ENCODE measurements around the gene VPS13D.

The VPS13D gene

GRCh38 chr1:12368646-12369045 is 138.8 kb downstream of the VPS13D start:
- in situ Hi-C loops (cut with MboI; ENCODE audit: low sequenced_read_pairs, unreplicated experiment), result no loop called here
- TF ChIP-seq CTCF (IDR thresholded peaks at IDR 0.05; ENCODE audit: borderline replicate concordance, control extremely low read depth, extremely low read depth, insufficient read depth, missing control alignments), result no peak
- no peak for DNase-seq (ENCODE audit: low spot score)

DNA sequence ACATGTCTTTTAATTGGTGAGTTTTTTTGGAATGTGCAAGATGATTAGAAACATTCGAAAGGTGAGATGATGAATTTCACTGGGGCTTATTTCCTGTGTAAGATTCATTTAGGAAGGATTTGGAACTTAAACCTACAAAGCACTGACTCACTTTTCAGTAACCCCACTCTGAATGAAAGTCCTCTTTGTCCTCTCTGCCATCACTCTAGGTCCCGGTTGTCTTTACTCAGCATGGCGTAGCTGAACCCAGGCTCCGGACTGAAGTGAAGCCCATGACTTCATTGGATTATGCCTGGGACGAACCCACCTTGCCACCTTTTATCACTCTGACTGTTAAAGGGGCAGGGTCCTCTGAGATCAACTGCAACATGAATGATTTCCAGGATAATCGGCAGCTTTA is 139.4 kb downstream of the VPS13D start:
- TF ChIP-seq CTCF (IDR thresholded peaks at IDR 0.05; ENCODE audit: borderline replicate concordance, control extremely low read depth, extremely low read depth, insufficient read depth, missing control alignments), result no peak
- in situ Hi-C loops (cut with MboI; ENCODE audit: low sequenced_read_pairs, unreplicated experiment), result no loop called here
- DNase-seq (ENCODE audit: low spot score), result no peak

GRCh38 chr1:12370333-12370975 is 140.6 kb downstream of the VPS13D start:
- in situ Hi-C loops (cut with MboI; ENCODE audit: low sequenced_read_pairs, unreplicated experiment), result no loop called here
- TF ChIP-seq CTCF (IDR thresholded peaks at IDR 0.05; ENCODE audit: borderline replicate concordance, control extremely low read depth, extremely low read depth, insufficient read depth, missing control alignments), result no peak
- DNase-seq (ENCODE audit: low spot score), result no peak

DNA sequence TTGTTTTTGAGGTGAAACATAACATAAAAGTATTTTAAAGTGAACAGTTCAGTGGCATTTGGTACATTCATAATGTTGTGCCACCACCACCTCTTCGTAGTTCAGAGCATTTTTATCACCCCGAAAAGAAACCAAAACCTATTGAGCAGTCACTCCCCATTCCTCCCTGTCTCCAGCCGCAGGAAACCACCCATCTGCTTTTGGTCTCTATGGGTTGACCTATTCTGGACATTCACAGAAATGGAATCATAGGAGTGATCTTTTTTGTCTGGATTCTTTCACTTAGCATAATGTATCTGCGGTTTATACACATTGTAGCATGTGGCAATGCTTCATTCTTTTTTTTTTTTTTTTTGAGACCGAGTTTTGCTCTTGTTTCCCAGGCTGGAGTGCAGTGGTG is 141.2 kb downstream of the VPS13D start:
- in situ Hi-C loops (cut with MboI; ENCODE audit: low sequenced_read_pairs, unreplicated experiment), result no loop called here
- TF ChIP-seq CTCF (IDR thresholded peaks at IDR 0.05; ENCODE audit: borderline replicate concordance, control extremely low read depth, extremely low read depth, insufficient read depth, missing control alignments), result no peak
- DNase-seq (ENCODE audit: low spot score), result no peak

DNA sequence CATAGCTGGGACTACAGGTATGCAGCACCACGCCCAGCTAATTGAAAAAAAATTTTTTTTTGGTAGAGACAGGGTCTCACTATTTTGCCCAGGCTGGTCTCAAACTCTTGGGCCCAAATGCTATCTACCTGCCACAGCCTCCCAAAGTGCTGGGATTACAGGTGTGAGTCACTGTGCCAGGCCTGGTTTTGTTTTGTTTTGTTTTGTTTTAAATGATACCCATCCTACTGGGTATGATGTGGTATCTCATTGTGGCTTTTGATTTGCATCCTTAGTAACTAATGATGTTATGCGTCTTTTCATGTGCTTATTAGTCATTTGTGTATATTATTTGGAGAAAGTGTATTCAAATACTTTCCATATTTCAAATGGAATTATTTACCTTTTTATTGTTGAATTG is 142.3 kb downstream of the VPS13D start:
- no peak for TF ChIP-seq CTCF (IDR thresholded peaks at IDR 0.05; ENCODE audit: borderline replicate concordance, control extremely low read depth, extremely low read depth, insufficient read depth, missing control alignments)
- DNase-seq (ENCODE audit: low spot score), result no peak
- in situ Hi-C loops (cut with MboI; ENCODE audit: low sequenced_read_pairs, unreplicated experiment), result no loop called here

DNA sequence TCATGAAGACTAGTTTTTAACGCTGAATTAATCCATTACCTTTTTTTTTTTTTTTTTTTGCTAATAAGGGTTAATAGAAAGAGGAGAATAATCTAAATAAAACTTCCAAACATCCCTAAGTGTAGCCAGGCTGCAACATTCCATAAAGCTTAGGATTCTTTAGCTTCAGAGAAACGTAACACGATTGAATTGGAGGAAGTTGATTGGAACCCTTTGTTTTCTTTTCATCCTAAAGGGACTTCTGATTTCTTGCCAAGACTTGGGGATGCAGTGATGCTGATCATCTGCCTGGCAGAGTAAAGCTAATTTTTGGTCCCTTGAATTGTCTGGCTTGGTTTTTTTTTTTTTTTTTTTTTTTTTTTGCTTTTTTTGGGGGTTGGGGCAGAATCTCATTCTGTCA is 142.9 kb downstream of the VPS13D start:
- TF ChIP-seq CTCF (IDR thresholded peaks at IDR 0.05; ENCODE audit: borderline replicate concordance, control extremely low read depth, extremely low read depth, insufficient read depth, missing control alignments), result no peak
- in situ Hi-C loops (cut with MboI; ENCODE audit: low sequenced_read_pairs, unreplicated experiment), result no loop called here
- no peak for DNase-seq (ENCODE audit: low spot score)

All from GM13976 (cell line).